Neural cell (in vitro differentiated cells): ENCODE results near the gene C2orf72.

Experiments used
- CTCF ChIP-seq: fragments of 450-650 bp; IDR thresholded peaks from 2 replicates; pipeline ENCODE4 v1.5.1; 2014; ENCODE audit warnings: antibody characterized with exemption, mild to moderate bottlenecking, moderate library complexity; ENCODE audit not compliant: poor library complexity, severe bottlenecking
- EZH2 ChIP-seq: fragments of 200-600, 300-800 bp; shearing (Covaris generic), sonication (generic); IDR thresholded peaks from 2 replicates; pipeline ENCODE4 v1.6.1; 2014; ENCODE audit warnings: antibody characterized with exemption, low read length, borderline replicate concordance, mild to moderate bottlenecking; ENCODE audit not compliant: insufficient read depth, poor library complexity, severe bottlenecking
- REST ChIP-seq: IDR thresholded peaks from 2 replicates; pipeline ENCODE4 v1.6.1; 2012; ENCODE audit warnings: borderline replicate concordance
- SMC3 ChIP-seq: fragments of 450-650 bp; conservative IDR thresholded peaks from 2 replicates; pipeline ENCODE4 v1.6.1; 2014; ENCODE audit warnings: antibody characterized with exemption, mild to moderate bottlenecking, moderate library complexity; ENCODE audit not compliant: poor library complexity

- peak; percentile 48 for TF ChIP-seq SMC3
- no peak for TF ChIP-seq EZH2
- TF ChIP-seq REST = peak; percentile 38
- peak; percentile 98 for TF ChIP-seq CTCF
Measured at GRCh38 chr2:231056453-231057416, 19.4 kb downstream of the C2orf72 start, which contains the start of gene PSMD1.
